Cardiac muscle cell (in vitro differentiated cells and primary cell): ENCODE measurements around the gene ULK2. TPM values are rescaled to one million over a fixed set of nuclear protein-coding genes. Genes with fewer than 3 reads are reported as not detected.

Experiments used
- DNase-seq, 2 donors: peaks; one replicate each; pipeline versions ENCODE4 v3.0.0 to v3.0.0-alpha.2; 2010 to 2017; ENCODE audit warnings: low read depth in 1 of 2, low spot score in 1 of 2
- H3K27ac ChIP-seq: fragments of 200-600 bp; sonication (generic); 2 replicates; pipeline ENCODE4 v1.5.1; 2016
- H3K27me3 ChIP-seq: fragments of 200-600 bp; sonication (generic); 2 replicates; pipeline ENCODE4 v1.6.0; 2016; ENCODE audit warnings: control low read depth
- H3K36me3 ChIP-seq: fragments of 200-600 bp; sonication (generic); 2 replicates; pipeline ENCODE4 v1.5.1; 2016; ENCODE audit warnings: control low read depth
- H3K4me1 ChIP-seq: fragments of 200-600 bp; sonication (generic); 2 replicates; pipeline ENCODE4 v1.8.1; 2017; ENCODE audit warnings: low read depth, mild to moderate bottlenecking, mixed run types
- H3K4me3 ChIP-seq: fragments of 200-600 bp; sonication (generic); 2 replicates; pipeline ENCODE4 v1.5.1; 2016; ENCODE audit warnings: mild to moderate bottlenecking
- H3K9me3 ChIP-seq: fragments of 200-600 bp; sonication (generic); 2 replicates; pipeline ENCODE4 v1.5.1; 2017; ENCODE audit warnings: low read depth, mild to moderate bottlenecking, control low read depth
- CTCF ChIP-seq: IDR thresholded peaks from 2 replicates; pipeline ENCODE4 v1.5.1; 2012; ENCODE audit warnings: low read depth, mild to moderate bottlenecking, low read length
- polyA plus RNA-seq: library from polyadenylated mRNA; unstranded; fragments of >200 nt; fragmentation: Nextera tagmentation; extraction: Ambion mirVana; gene quantifications from 2 replicates; pipeline ENCODE4 v1.2.1, GENCODE V29; 2016
- total RNA-seq: library from RNA; depleted of rRNA; stranded (reverse); fragments of >200 nt; gene quantifications from 2 replicates; pipeline ENCODE4 v1.2.3, GENCODE V29; 2016

Gene ULK2
- total and polyA plus RNA-seq, 2 experiments from 2014 or later: 13.3 to 24.5 TPM

- Histone ChIP-seq H3K27ac (no peak overlapping the region), H3K36me3 (no peaks in the 10 kb centered on the region), H3K9me3 (no peaks in the 10 kb centered on the region), H3K4me1 (peaks cover 6% of the 10 kb centered on the region), H3K4me3 (no peak overlapping the region), H3K27me3 (no peaks in the 10 kb centered on the region)
- no peak for TF ChIP-seq CTCF
- DNase-seq: no peak
These were observed 107.9 kb downstream of the ULK2 start for GRCh38 chr17:19759568-19760549.

- H3K9me3 ChIP-seq: no peaks in the 10 kb centered on the region
- H3K27me3 ChIP-seq: no peaks in the 10 kb centered on the region
- TF ChIP-seq CTCF: no peak
- H3K4me1 ChIP-seq: peaks cover 6% of the 10 kb centered on the region
- H3K4me3 ChIP-seq: no peak overlapping the region
- no peak overlapping the region for H3K27ac ChIP-seq
- no peaks in the 10 kb centered on the region for H3K36me3 ChIP-seq
- DNase-seq: no peak
These were observed 110.1 kb downstream of the ULK2 start for GRCh38 chr17:19757536-19758180.

GRCh38 chr17:19756546-19756945, 111.2 kb downstream of the ULK2 start:
- Histone ChIP-seq H3K27ac (no peak overlapping the region), H3K4me3 (no peak overlapping the region), H3K9me3 (no peaks in the 10 kb centered on the region), H3K4me1 (peaks cover 6% of the 10 kb centered on the region), H3K36me3 (no peaks in the 10 kb centered on the region), H3K27me3 (no peaks in the 10 kb centered on the region)
- DNase-seq: peak; percentile 27 to 54
- TF ChIP-seq CTCF: no peak

- DNase-seq: no peak
- H3K9me3 ChIP-seq: no peaks in the 10 kb centered on the region
- H3K27me3 ChIP-seq: no peaks in the 10 kb centered on the region
- H3K4me3 ChIP-seq: no peak overlapping the region
- H3K36me3 ChIP-seq: no peaks in the 10 kb centered on the region
- no peak overlapping the region for H3K27ac ChIP-seq
- no peak for TF ChIP-seq CTCF
- H3K4me1 ChIP-seq: peaks cover 6% of the 10 kb centered on the region
These were observed 111.8 kb downstream of the ULK2 start for GRCh38 chr17:19755821-19756510.

- no peak for TF ChIP-seq CTCF
- Histone ChIP-seq H3K4me1 (peaks cover 6% of the 10 kb centered on the region), H3K4me3 (no peak overlapping the region), H3K27me3 (no peaks in the 10 kb centered on the region), H3K27ac (no peak overlapping the region), H3K36me3 (no peaks in the 10 kb centered on the region), H3K9me3 (no peaks in the 10 kb centered on the region)
- no peak for DNase-seq
These were observed 112.3 kb downstream of the ULK2 start for GRCh38 chr17:19755392-19755791.
